GM23248 (cell line): Measurements from ENCODE around the gene ZNF14. TPM values are rescaled to one million over a fixed set of nuclear protein-coding genes. Genes with fewer than 3 reads are reported as not detected.

Source experiments
- DNase-seq: peaks from one replicate; pipeline ENCODE4 v3.0.0-alpha.2; 2015
- H2AFZ ChIP-seq: fragments of 200-600 bp; sonication (generic); 2 replicates; pipeline ENCODE4 v1.6.1; 2016; ENCODE audit warnings: antibody characterized with exemption
- H3F3A ChIP-seq: fragments of 200-600 bp; sonication (generic); 2 replicates; pipeline ENCODE4 v1.6.1; 2016; ENCODE audit warnings: mild to moderate bottlenecking, antibody characterized with exemption, mixed run types; ENCODE audit not compliant: insufficient read depth
- H3K27ac ChIP-seq: fragments of 200-600 bp; sonication (generic); 2 replicates; pipeline ENCODE4 v1.5.1; 2016; ENCODE audit warnings: mild to moderate bottlenecking
- H3K27me3 ChIP-seq: fragments of 200-600 bp; sonication (generic); replicated peaks from 2 replicates; pipeline ENCODE4 v1.6.1; 2016; ENCODE audit warnings: mild to moderate bottlenecking; ENCODE audit not compliant: insufficient read depth
- H3K36me3 ChIP-seq: fragments of 200-600 bp; sonication (generic); 2 replicates; pipeline ENCODE4 v1.6.1; 2016; ENCODE audit warnings: low read depth, mild to moderate bottlenecking
- H3K4me1 ChIP-seq: fragments of 200-600 bp; sonication (generic); 2 replicates; pipeline ENCODE4 v1.6.1; 2016; ENCODE audit warnings: mild to moderate bottlenecking; ENCODE audit not compliant: insufficient read depth
- H3K4me2 ChIP-seq: fragments of 200-600 bp; sonication (generic); one replicate; pipeline ENCODE4 v1.6.1; 2016; ENCODE audit warnings: mild to moderate bottlenecking; ENCODE audit not compliant: unreplicated experiment
- H3K4me3 ChIP-seq: fragments of 200-600 bp; sonication (generic); 2 replicates; pipeline ENCODE4 v1.5.1; 2016; ENCODE audit warnings: mild to moderate bottlenecking
- H3K79me2 ChIP-seq: fragments of 200-600 bp; sonication (generic); 2 replicates; pipeline ENCODE4 v1.6.1; 2016; ENCODE audit warnings: mild to moderate bottlenecking; ENCODE audit not compliant: insufficient read depth
- H3K9ac ChIP-seq: fragments of 200-600 bp; sonication (generic); 2 replicates; pipeline ENCODE4 v1.6.1; 2016; ENCODE audit warnings: mild to moderate bottlenecking
- H3K9me2 ChIP-seq: fragments of 200-600 bp; sonication (generic); 2 replicates; pipeline ENCODE4 v1.6.1; 2016; ENCODE audit warnings: mixed run types, mild to moderate bottlenecking, moderate library complexity; ENCODE audit not compliant: insufficient read depth
- H3K9me3 ChIP-seq: fragments of 200-600 bp; sonication (generic); one replicate; pipeline ENCODE4 v1.6.1; 2017; ENCODE audit warnings: low read depth
- H4K20me1 ChIP-seq: fragments of 200-600 bp; sonication (generic); 2 replicates; pipeline ENCODE4 v1.6.0; 2016; ENCODE audit not compliant: insufficient read depth
- EZH2 ChIP-seq: fragments of 200-600 bp; sonication (generic); IDR thresholded peaks from 2 replicates; pipeline ENCODE4 v1.6.1; 2018; ENCODE audit warnings: antibody characterized with exemption, mild to moderate bottlenecking; ENCODE audit not compliant: insufficient read depth, poor library complexity, severe bottlenecking
- EZH2phosphoT487 ChIP-seq: fragments of 200-600 bp; sonication (generic); IDR thresholded peaks from 2 replicates; pipeline ENCODE4 v1.6.1; 2018; ENCODE audit warnings: antibody characterized with exemption, moderate library complexity, mild to moderate bottlenecking, low read depth; ENCODE audit not compliant: insufficient read depth
- WGBS, 2 experiments: methylation state at CpG; one replicate each; pipeline ENCODE4 v1.1.6; 2015 to 2017; ENCODE audit warnings: low lambda C conversion rate in 2 of 2, low coverage in 1 of 2; ENCODE audit errors: missing lambda C conversion rate in 2 of 2; 5-methylcytosine and 5-hydroxymethylcytosine counted together
- in situ Hi-C: fragments of 300-500 bp; cut with MboI; formaldehyde crosslinking; loops from 2 replicates; pipeline ENCODE4 v1.15.0; 2020
- polyA plus RNA-seq: library from polyadenylated mRNA; unstranded; fragments of >200 nt; fragmentation: Nextera tagmentation; extraction: Ambion mirVana; gene quantifications from 2 replicates; pipeline ENCODE4 v1.2.1, GENCODE V29; 2016
- total RNA-seq: library from RNA; depleted of rRNA; stranded (reverse); fragments of >200 nt; shearing (Covaris generic); gene quantifications from 2 replicates; pipeline ENCODE4 v1.2.3, GENCODE V29; 2014

The ZNF14 gene
- total and polyA plus RNA-seq, 2 experiments from 2014 or later: 3.3 to 3.8 TPM

DNA sequence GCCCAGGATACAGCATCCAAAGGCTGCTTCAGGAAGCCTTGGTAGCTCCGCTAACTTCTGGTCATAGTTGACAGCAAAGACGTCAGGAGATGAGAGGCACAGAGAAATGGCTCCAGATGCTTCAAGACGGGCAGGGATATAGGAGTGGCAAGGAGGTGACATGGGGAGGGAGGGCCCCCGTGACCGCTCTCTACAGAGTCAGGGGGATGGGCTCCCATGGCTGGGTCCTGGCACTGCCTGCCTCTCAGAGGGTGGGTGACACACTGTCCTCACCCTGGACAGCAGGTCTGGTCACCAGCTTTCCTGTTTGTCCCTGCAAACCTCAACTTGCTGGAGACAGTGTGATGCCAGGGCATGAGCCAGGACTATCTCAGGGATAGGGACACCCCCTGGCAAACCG, 10.3 kb upstream of the ZNF14 start:
- Histone ChIP-seq H3K4me1 (no peaks in the 10 kb centered on the region), H3K9ac (no peak overlapping the region), H3K9me2 (no peaks in the 10 kb centered on the region), H3K4me2 (no peak overlapping the region), H3K79me2 (no peaks in the 10 kb centered on the region), H4K20me1 (no peaks in the 10 kb centered on the region), H3K36me3 (no peaks in the 10 kb centered on the region), H3K27ac (no peak overlapping the region), H3K9me3 (no peaks in the 10 kb centered on the region), H3K27me3 (no peaks in the 10 kb centered on the region), H3F3A (no peaks in the 10 kb centered on the region), H2AFZ (no peak overlapping the region), H3K4me3 (no peak overlapping the region)
- DNase-seq: no peak
- WGBS, 2 experiments: 35 to 45% methylated on average over 6 of the region's 6 CpGs
- TF ChIP-seq EZH2phosphoT487 (no peak), EZH2 (no peak)
- in situ Hi-C loops: no loop called here

DNA sequence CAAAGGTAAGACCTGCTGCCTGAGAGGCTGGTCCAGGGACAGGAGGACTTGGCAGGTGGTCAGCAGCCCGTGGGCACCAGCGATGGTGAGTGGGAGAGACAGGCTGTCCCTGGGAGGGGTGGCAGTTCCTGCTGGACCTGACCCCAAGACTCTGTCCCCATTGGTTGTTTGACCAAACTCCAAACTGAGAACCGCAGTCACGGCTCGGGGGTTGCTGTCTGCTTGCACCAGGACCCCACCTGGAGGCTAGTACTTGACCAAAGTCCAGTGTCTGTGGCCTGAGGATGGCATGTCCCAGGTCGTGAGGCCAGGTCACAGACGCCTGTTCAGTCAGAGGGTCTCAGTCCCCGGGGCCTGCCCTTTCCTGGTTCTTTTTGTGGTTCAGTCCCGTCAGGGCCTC, 9.9 kb upstream of the ZNF14 start:
- H3K4me3 ChIP-seq: no peak overlapping the region
- no peaks in the 10 kb centered on the region for H3K9me3 ChIP-seq
- H3K4me2 ChIP-seq: no peak overlapping the region
- TF ChIP-seq EZH2 (no peak), EZH2phosphoT487 (no peak)
- no peak overlapping the region for H2AFZ ChIP-seq
- no peak for DNase-seq
- no peaks in the 10 kb centered on the region for H3K27me3 ChIP-seq
- no peak overlapping the region for H3K9ac ChIP-seq
- WGBS, 2 experiments: 44 to 45% methylated on average over 9 of the region's 9 CpGs
- H3K9me2 ChIP-seq: no peaks in the 10 kb centered on the region
- no peaks in the 10 kb centered on the region for H3K36me3 ChIP-seq
- no peaks in the 10 kb centered on the region for H3K79me2 ChIP-seq
- H4K20me1 ChIP-seq: no peaks in the 10 kb centered on the region
- H3F3A ChIP-seq: no peaks in the 10 kb centered on the region
- no peak overlapping the region for H3K27ac ChIP-seq
- in situ Hi-C loops: no loop called here
- H3K4me1 ChIP-seq: no peaks in the 10 kb centered on the region

DNA sequence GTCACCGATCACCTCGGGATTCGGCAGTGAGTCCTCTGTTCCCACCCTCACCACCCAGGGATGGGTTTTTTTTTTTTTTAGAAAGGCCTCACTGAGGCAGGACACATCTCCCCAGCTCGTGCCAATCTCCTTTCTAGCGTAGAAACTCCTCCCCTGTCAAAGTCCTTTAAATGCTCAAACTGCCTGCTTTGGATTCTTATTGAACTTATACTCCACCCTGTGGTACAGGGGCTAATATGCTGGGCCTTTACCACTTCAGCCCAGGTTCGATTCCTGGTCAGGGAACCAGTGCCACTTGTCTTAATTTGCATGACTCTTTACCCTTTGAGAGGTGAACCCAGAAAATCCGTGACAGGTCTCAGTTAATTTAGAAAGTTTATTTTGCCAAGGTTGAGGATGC, 8.3 kb upstream of the ZNF14 start:
- Histone ChIP-seq H3K4me1 (no peaks in the 10 kb centered on the region), H3K9me3 (no peaks in the 10 kb centered on the region), H4K20me1 (no peaks in the 10 kb centered on the region), H2AFZ (no peak overlapping the region), H3K27ac (no peak overlapping the region), H3K9me2 (no peaks in the 10 kb centered on the region), H3K79me2 (no peaks in the 10 kb centered on the region), H3F3A (no peaks in the 10 kb centered on the region), H3K27me3 (no peaks in the 10 kb centered on the region), H3K4me2 (no peak overlapping the region), H3K36me3 (no peaks in the 10 kb centered on the region), H3K4me3 (no peak overlapping the region), H3K9ac (no peak overlapping the region)
- DNase-seq: no peak
- in situ Hi-C loops: no loop called here
- 41 to 42% methylated on average over 7 of the region's 7 CpGs for WGBS, 2 experiments
- no peak for TF ChIP-seq EZH2

DNA sequence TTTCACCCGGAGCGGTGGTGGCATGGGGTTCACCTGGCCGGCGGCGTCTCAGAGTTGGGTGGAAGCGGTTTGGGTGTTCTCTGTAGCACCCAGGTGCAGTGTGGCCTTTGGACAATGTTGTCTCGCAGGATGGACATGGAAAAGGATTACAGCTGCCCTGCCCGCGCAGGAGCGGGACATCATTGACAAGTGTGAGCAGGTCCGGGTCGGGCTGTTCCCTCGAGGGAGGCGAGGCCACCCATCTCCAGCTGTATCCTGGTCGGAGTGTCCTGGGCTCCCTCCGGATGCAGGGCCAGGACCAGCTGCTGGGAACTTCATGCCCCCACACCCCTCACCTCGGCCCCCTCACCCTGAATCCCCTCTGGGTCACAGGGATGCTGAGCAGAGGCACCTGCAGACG, 7.8 kb upstream of the ZNF14 start:
- H3K27me3 ChIP-seq: no peaks in the 10 kb centered on the region
- no peaks in the 10 kb centered on the region for H4K20me1 ChIP-seq
- no peak overlapping the region for H3K9ac ChIP-seq
- H3K9me2 ChIP-seq: no peaks in the 10 kb centered on the region
- no peak overlapping the region for H3K27ac ChIP-seq
- H2AFZ ChIP-seq: no peak overlapping the region
- DNase-seq: no peak
- H3K4me2 ChIP-seq: no peak overlapping the region
- no peaks in the 10 kb centered on the region for H3K4me1 ChIP-seq
- no peaks in the 10 kb centered on the region for H3K9me3 ChIP-seq
- in situ Hi-C loops: no loop called here
- no peak for TF ChIP-seq EZH2
- TF ChIP-seq EZH2phosphoT487: no peak
- H3K79me2 ChIP-seq: no peaks in the 10 kb centered on the region
- H3K4me3 ChIP-seq: no peak overlapping the region
- no peaks in the 10 kb centered on the region for H3F3A ChIP-seq
- WGBS, 2 experiments: 66 to 68% methylated on average over 18 of the region's 18 CpGs
- no peaks in the 10 kb centered on the region for H3K36me3 ChIP-seq

DNA sequence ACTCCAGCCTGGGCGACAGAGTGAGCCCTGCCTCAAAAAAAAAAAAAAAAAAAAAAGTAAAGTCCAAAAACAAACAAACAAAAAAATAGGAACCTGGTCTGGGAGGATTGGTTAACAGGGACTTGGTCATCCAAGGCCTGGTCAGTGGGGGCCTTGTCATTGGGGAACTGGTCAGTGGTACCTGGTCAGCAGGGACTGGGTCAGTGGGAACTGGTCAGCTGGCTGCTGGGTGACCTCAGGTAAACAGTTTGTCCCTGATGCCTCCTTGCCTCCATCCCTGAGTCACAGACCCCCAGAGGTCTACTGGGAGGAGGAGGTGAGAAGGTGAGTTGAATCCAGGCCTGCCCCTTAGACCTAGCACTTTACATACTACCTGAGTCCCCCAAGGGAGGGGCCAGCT, 5.7 kb upstream of the ZNF14 start:
- no peaks in the 10 kb centered on the region for H3K9me2 ChIP-seq
- no peak overlapping the region for H2AFZ ChIP-seq
- H4K20me1 ChIP-seq: no peaks in the 10 kb centered on the region
- no peaks in the 10 kb centered on the region for H3K27me3 ChIP-seq
- no peak overlapping the region for H3K4me3 ChIP-seq
- no peak overlapping the region for H3K27ac ChIP-seq
- no peaks in the 10 kb centered on the region for H3K9me3 ChIP-seq
- no peaks in the 10 kb centered on the region for H3F3A ChIP-seq
- H3K4me2 ChIP-seq: no peak overlapping the region
- in situ Hi-C loops: no loop called here
- WGBS, 2 experiments: 29 to 39% methylated on average over 1 of the region's 1 CpG
- H3K79me2 ChIP-seq: no peaks in the 10 kb centered on the region
- no peaks in the 10 kb centered on the region for H3K36me3 ChIP-seq
- no peak for DNase-seq
- H3K9ac ChIP-seq: no peak overlapping the region
- no peak for TF ChIP-seq EZH2phosphoT487
- TF ChIP-seq EZH2: no peak
- H3K4me1 ChIP-seq: no peaks in the 10 kb centered on the region
